HepG2 (cell line): Measurements from ENCODE around the gene TSHZ2. TPM values are rescaled to one million over a fixed set of nuclear protein-coding genes. Genes with fewer than 3 reads are reported as not detected.

Experiments
- ATAC-seq: fragments of 200-7000 bp; cut with Tn5 transposase; 3 replicates; pipeline ENCODE4 v1.9.1; 2020; ENCODE audit warnings: mild to moderate bottlenecking, moderate library complexity
- BruUV-seq: library from RNA; stranded (reverse); fragments of 400-500 nt; replicated peaks from 2 replicates; lab custom pipeline; 2021; lab: Mats Ljungman, UMichigan
- CTCF ChIA-PET: fragments of 300-600 bp; formaldehyde crosslinking; extraction: SDS; loops from one replicate; lab custom pipeline; 2021; ENCODE audit warnings: low total read pairs, inconsistent platforms, low intra/inter-chr PET ratio; lab: Yijun Ruan, JAX
- POLR2A ChIA-PET: fragments of 350-600 bp; sonication (Branson Sonifier 250); formaldehyde crosslinking; loops from one replicate; lab custom pipeline; 2020; ENCODE audit warnings: antibody characterized with exemption, inconsistent platforms; lab: Yijun Ruan, JAX
- DNase-seq: peaks from one replicate; pipeline ENCODE4 v3.0.0-alpha.2; 2015; ENCODE audit warnings: low spot score
- FAIRE-seq: peaks from 3 replicates; lab custom pipeline; 2011; peaks lifted over from hg19 to GRCh38; lab: Jason Lieb, UNC
- H2AFZ ChIP-seq: one replicate; pipeline ENCODE4 v1.6.1; 2011; ENCODE audit warnings: low read length, inconsistent platforms
- H3K27ac ChIP-seq: fragments of 300-600 bp; 3 replicates; pipeline ENCODE4 v1.8.0; 2011; ENCODE audit warnings: mixed run types, mild to moderate bottlenecking, mixed read lengths, low read length, inconsistent platforms; ENCODE audit not compliant: insufficient read depth; ENCODE audit errors: extremely low read length
- H3K27me3 ChIP-seq, 2 experiments: fragments of 200-600 bp in 1 of 2; 2 replicates in 1 of 2; 3 replicates in 1 of 2; pipeline versions ENCODE4 v1.6.0 to v1.8.0; 2011; ENCODE audit warnings: low read length in 2 of 2, mild to moderate bottlenecking in 2 of 2, moderate library complexity in 2 of 2, inconsistent platforms in 1 of 2; ENCODE audit not compliant: insufficient read depth in 2 of 2, control insufficient read depth in 1 of 2
- H3K36me3 ChIP-seq, 2 experiments: fragments of 200-600 bp in 1 of 2; replicated peaks in 1 of 2; 2 replicates in 1 of 2; 3 replicates in 1 of 2; pipeline versions ENCODE4 v1.5.1 to v1.8.0; 2011; ENCODE audit warnings: low read length in 2 of 2, inconsistent platforms in 1 of 2; ENCODE audit not compliant: insufficient read depth in 2 of 2, control insufficient read depth in 1 of 2
- H3K4me1 ChIP-seq: 2 replicates; pipeline ENCODE4 v1.5.1; 2012; ENCODE audit warnings: low read length, inconsistent platforms; ENCODE audit not compliant: insufficient read depth
- H3K4me2 ChIP-seq: 2 replicates; pipeline ENCODE4 v1.6.0; 2011; ENCODE audit warnings: low read depth, low read length, inconsistent platforms
- H3K4me3 ChIP-seq, 3 experiments: fragments of 200-600 bp in 1 of 3; sonication (generic), shearing (Covaris generic) in 1 of 3; replicated peaks in 1 of 3; 2 replicates each; pipeline ENCODE4 v1.5.1; 2011 to 2016; ENCODE audit warnings: low read length in 3 of 3, inconsistent platforms in 2 of 3, low read depth in 2 of 3, mild to moderate bottlenecking in 2 of 3, control low read depth in 1 of 3, mixed read lengths in 1 of 3; ENCODE audit not compliant: insufficient read depth in 1 of 3
- H3K79me2 ChIP-seq: one replicate; pipeline ENCODE4 v1.6.1; 2011; ENCODE audit warnings: low read length, inconsistent platforms; ENCODE audit not compliant: insufficient read depth
- H3K9ac ChIP-seq: 2 replicates; pipeline ENCODE4 v1.6.0; 2011; ENCODE audit warnings: mild to moderate bottlenecking, low read depth, low read length, inconsistent platforms; ENCODE audit not compliant: insufficient read depth
- H3K9me3 ChIP-seq: 2 replicates; pipeline ENCODE4 v1.5.1; 2012; ENCODE audit warnings: mild to moderate bottlenecking, low read length
- H4K20me1 ChIP-seq: 2 replicates; pipeline ENCODE4 v1.6.0; 2011; ENCODE audit warnings: inconsistent platforms, mild to moderate bottlenecking, low read length, moderate library complexity; ENCODE audit not compliant: insufficient read depth
- BRF2 ChIP-seq: sonication (generic); formaldehyde crosslinking; IDR thresholded peaks from 2 replicates; pipeline ENCODE4 v1.8.1; 2022; ENCODE audit warnings: mild to moderate bottlenecking, missing genetic modification reagents
- FOXA1 ChIP-seq, 2 experiments: fragments of 450-650 bp in 1 of 2; sonication (generic) in 1 of 2; formaldehyde crosslinking in 1 of 2; IDR thresholded peaks; 2 replicates each; pipeline versions ENCODE4 v1.4.0 to v1.6.1; 2016 to 2020; ENCODE audit warnings: missing genetic modification reagents in 1 of 2
- HMGA1 ChIP-seq: sonication (generic); formaldehyde crosslinking; conservative IDR thresholded peaks from 2 replicates; pipeline ENCODE4 v1.4.0; 2020; ENCODE audit warnings: missing genetic modification reagents
- HNF1A ChIP-seq, 2 experiments: sonication (generic) in 1 of 2; formaldehyde crosslinking in 1 of 2; IDR thresholded peaks; 2 replicates each; pipeline versions ENCODE4 v1.4.0 to v1.6.1; 2016 to 2020; ENCODE audit warnings: borderline replicate concordance in 1 of 2, low read depth in 1 of 2, mild to moderate bottlenecking in 1 of 2, missing genetic modification reagents in 1 of 2
- KDM6A ChIP-seq: IDR thresholded peaks from 2 replicates; pipeline ENCODE4 v1.6.1; 2016; ENCODE audit warnings: low read depth
- LBX2 ChIP-seq: sonication (generic); formaldehyde crosslinking; IDR thresholded peaks from 2 replicates; pipeline ENCODE4 v1.5.0; 2020; ENCODE audit warnings: missing genetic modification reagents, mild to moderate bottlenecking, borderline replicate concordance
- MLXIP ChIP-seq: sonication (generic); formaldehyde crosslinking; IDR thresholded peaks from 2 replicates; pipeline ENCODE4 v1.9.0; 2021; ENCODE audit warnings: missing genetic modification reagents, borderline replicate concordance
- STAT5B ChIP-seq: sonication (generic); formaldehyde crosslinking; IDR thresholded peaks from 2 replicates; pipeline ENCODE4 v1.4.0; 2020; ENCODE audit warnings: missing genetic modification reagents
- ZC3H4 ChIP-seq: sonication (generic); formaldehyde crosslinking; IDR thresholded peaks from 2 replicates; pipeline ENCODE4 v1.4.0; 2020; ENCODE audit warnings: missing genetic modification reagents, borderline replicate concordance
- ZFAT ChIP-seq: sonication (generic); formaldehyde crosslinking; conservative IDR thresholded peaks from 2 replicates; pipeline ENCODE4 v1.8.1; 2023; ENCODE audit warnings: missing genetic modification reagents, inconsistent platforms
- ZNF224 ChIP-seq: sonication (generic); formaldehyde crosslinking; IDR thresholded peaks from 2 replicates; pipeline ENCODE4 v1.5.0; 2020; ENCODE audit warnings: mild to moderate bottlenecking, missing genetic modification reagents
- ZNF678 ChIP-seq: sonication (generic); formaldehyde crosslinking; IDR thresholded peaks from 2 replicates; pipeline ENCODE4 v1.4.0; 2020; ENCODE audit warnings: mild to moderate bottlenecking, missing genetic modification reagents
- ZNF713 ChIP-seq: sonication (generic); formaldehyde crosslinking; IDR thresholded peaks from 2 replicates; pipeline ENCODE4 v1.4.0; 2020; ENCODE audit warnings: mild to moderate bottlenecking, missing genetic modification reagents
- ZNF777 ChIP-seq: sonication (generic); formaldehyde crosslinking; IDR thresholded peaks from 2 replicates; pipeline ENCODE4 v1.4.0; 2020; ENCODE audit warnings: missing genetic modification reagents
- WGBS: methylation state at CpG from one replicate; pipeline ENCODE4 v1.1.6; 2017; ENCODE audit warnings: low lambda C conversion rate; 5-methylcytosine and 5-hydroxymethylcytosine counted together
- in situ Hi-C: cut with HindIII; loops from 2 replicates; pipeline ENCODE4 v1.10.0; 2017; ENCODE audit warnings: low pct_unique_long_range_greater_than_20kb; ENCODE audit not compliant: extremely low pct_ligation_motif_present
- intact Hi-C: fragments of 100-400 bp; cut with micrococcal nuclease; formaldehyde crosslinking; loops from one replicate; pipeline ENCODE4 v1.10.0; 2022; ENCODE audit not compliant: unreplicated experiment
- polyA plus RNA-seq, 8 experiments: library from polyadenylated mRNA; depleted of rRNA in 3 of 8; stranded (reverse) in 7 of 8; unstranded in 1 of 8; fragments of >200 nt; fragmentation: Illumina TruSeq in 4 of 8; extraction: Trizol in 4 of 8; gene quantifications; 2 replicates each; pipeline versions ENCODE4 v1.2.1 to v1.2.3, GENCODE V29; 2011 to 2016; ENCODE audit warnings: low read depth in 4 of 8, missing spikeins in 1 of 8, mixed read lengths in 1 of 8; ENCODE audit not compliant: insufficient read depth in 1 of 8
- total RNA-seq, 5 experiments: library from RNA; depleted of rRNA; stranded (reverse); fragments of >200 nt; fragmentation: Illumina TruSeq; extraction: Trizol; gene quantifications; 2 replicates each; pipeline ENCODE4 v1.2.3, GENCODE V29; 2016; ENCODE audit warnings: low read depth in 1 of 5

Gene TSHZ2
- total and polyA plus RNA-seq, 2 of the 13 experiments (the other 11 are each of a cell fraction or from before 2014, with no cell fraction given), result 0.01 TPM; not detected in 1

DNA sequence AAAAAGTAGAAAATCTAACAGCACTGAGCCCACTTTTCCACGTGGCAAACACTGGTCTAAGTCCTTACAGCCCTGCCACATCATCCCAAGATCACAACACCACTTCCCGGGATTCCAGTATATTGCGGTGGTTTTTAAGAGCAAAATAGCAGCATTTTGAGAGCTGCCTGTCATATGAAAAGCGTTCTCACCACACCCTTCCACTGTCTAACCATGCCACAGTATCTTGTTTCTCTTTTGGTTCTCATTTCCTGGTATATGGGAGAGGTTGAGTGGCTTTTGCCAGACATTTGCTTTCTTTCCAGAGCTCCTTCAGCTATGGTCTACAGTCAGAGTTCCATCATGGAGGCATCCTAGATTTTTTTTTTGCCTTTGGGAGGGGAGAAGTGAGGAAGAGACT, 243.0 kb downstream of the TSHZ2 start:
- Histone ChIP-seq H3K4me3 (no peak overlapping the region), H3K9me3 (no peaks in the 10 kb centered on the region), H3K36me3 (no peaks in the 10 kb centered on the region), H3K79me2 (no peaks in the 10 kb centered on the region), H3K4me1 (no peaks in the 10 kb centered on the region), H2AFZ (no peak overlapping the region), H3K27ac (no peak overlapping the region), H3K27me3 (peaks cover 0 to 11% of the 10 kb centered on the region in 2 experiments; a peak in 2 of 5 replicates)
- 41% methylated on average over 4 of the region's 4 CpGs for WGBS
- intact Hi-C loops, result loop anchor here (5.0 to 10.0 kb wide), 3 partner anchors 270 to 973 kb away; no protein-coding TSS in a partner anchor
- ATAC-seq, result no peak
- POLR2A ChIA-PET, result no interaction called here
- CTCF ChIA-PET, result interaction anchor here (0.7 kb wide), 1 partner anchor 196 kb away, joined by 4 read pairs; no protein-coding TSS in a partner anchor
- TF ChIP-seq FOXA1 (IDR thresholded peaks at IDR 0.05), result no peak
- TF ChIP-seq FOXA1 (CRISPR knock-in tag; IDR thresholded peaks at IDR 0.05), result no peak
- TF ChIP-seq STAT5B (CRISPR knock-in tag), result no peak
- TF ChIP-seq ZFAT (CRISPR knock-in tag), result no peak
- no peak for TF ChIP-seq LBX2 (CRISPR knock-in tag)
- TF ChIP-seq ZNF713 (CRISPR knock-in tag), result no peak
- no peak for TF ChIP-seq KDM6A
- no peak for TF ChIP-seq BRF2 (CRISPR knock-in tag)
- no peak for TF ChIP-seq ZNF777 (CRISPR knock-in tag)
- TF ChIP-seq MLXIP, result no peak
- TF ChIP-seq ZC3H4 (CRISPR knock-in tag), result no peak
- TF ChIP-seq ZNF224, result no peak
- no peak for TF ChIP-seq HMGA1 (CRISPR knock-in tag)
- TF ChIP-seq HNF1A (IDR thresholded peaks at IDR 0.05; ENCODE audit: low read depth), result no peak
- no peak for TF ChIP-seq HNF1A (CRISPR knock-in tag; IDR thresholded peaks at IDR 0.05; ENCODE audit: borderline replicate concordance)
- TF ChIP-seq ZNF678 (CRISPR knock-in tag), result no peak
- TF ChIP-seq, all 625 proteins: peak for 0
- Histone ChIP-seq H3K4me2 (no peak overlapping the region), H4K20me1 (no peaks in the 10 kb centered on the region), H3K9ac (no peak overlapping the region)
- FAIRE-seq (no peak), DNase-seq (no peak)
- in situ Hi-C loops, result loop anchor here (10.0 to 25.0 kb wide), 2 partner anchors 322 to 900 kb away; no protein-coding TSS in a partner anchor
- BruUV-seq, result no TSS peak
